ENCODE data around the gene GATA6. TPM values are rescaled to one million over a fixed set of nuclear protein-coding genes. Genes with fewer than 3 reads are reported as not detected.

GATA6 gene
- polyA plus RNA-seq, 3 donors: 11.4 to 30.5 (median 21.4) TPM

DNA sequence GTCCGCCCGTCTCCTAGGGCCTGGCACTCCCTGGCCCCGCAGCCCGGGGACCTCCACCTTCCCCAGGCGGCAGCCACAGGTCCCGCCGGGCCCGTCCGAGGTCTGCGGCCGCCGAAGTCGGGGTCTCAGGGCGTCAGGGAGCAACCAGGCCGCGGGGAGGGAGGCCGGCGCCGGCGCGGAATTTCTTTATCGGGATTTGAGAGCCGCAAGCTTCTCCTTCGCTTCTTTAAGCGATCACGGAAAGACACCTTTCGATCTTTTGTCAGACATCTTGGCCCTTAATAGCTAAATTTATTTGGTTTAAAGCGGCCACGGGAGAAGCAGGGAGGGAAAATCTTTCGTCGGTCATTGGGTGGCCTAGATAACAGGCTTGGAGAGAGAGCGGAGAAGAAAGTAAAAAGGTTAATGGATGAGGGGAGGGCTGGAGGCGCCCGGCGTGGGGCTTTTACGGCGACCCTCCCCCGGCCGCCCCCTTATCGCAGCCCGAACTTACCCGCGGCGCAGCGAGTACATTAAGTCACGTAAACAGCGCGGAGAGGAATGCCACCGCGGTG, 4.3 kb upstream of the GATA6 start:
- H3K27ac ChIP-seq (ENCODE audit: low read depth, low read length): no peak overlapping the region
- WGBS, 3 donors: 10 to 42% (median 21%) methylated on average over 41 to 50 of the region's 50 CpGs

DNA sequence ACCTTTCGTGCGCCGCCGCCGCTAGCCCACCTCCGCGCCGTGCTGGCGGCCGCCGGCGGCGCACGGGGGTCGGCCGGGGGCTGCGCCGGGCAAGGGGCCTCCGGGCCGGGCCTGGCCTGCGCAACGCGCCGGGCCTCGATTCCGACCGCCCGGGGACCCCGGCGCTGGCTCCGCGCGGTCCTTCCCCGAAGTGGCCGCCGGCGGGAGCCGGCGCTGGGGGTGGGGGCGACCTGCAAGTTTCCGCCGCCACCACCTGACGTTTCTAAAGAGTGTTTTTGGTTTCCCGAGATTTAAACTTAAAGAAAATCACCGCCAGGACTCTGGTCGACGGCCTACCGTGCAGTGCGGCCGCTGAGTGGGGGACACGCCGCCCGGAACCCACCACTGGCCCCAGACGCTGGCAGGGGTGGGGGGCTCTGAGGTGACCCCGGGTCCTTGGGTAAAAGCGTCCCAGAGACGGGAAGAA, 3.8 kb upstream of the GATA6 start:
- H3K27ac ChIP-seq (ENCODE audit: low read depth, low read length): no peak overlapping the region
- WGBS, 3 donors: 6 to 16% (median 11%) methylated on average over 45 to 57 of the region's 57 CpGs

DNA sequence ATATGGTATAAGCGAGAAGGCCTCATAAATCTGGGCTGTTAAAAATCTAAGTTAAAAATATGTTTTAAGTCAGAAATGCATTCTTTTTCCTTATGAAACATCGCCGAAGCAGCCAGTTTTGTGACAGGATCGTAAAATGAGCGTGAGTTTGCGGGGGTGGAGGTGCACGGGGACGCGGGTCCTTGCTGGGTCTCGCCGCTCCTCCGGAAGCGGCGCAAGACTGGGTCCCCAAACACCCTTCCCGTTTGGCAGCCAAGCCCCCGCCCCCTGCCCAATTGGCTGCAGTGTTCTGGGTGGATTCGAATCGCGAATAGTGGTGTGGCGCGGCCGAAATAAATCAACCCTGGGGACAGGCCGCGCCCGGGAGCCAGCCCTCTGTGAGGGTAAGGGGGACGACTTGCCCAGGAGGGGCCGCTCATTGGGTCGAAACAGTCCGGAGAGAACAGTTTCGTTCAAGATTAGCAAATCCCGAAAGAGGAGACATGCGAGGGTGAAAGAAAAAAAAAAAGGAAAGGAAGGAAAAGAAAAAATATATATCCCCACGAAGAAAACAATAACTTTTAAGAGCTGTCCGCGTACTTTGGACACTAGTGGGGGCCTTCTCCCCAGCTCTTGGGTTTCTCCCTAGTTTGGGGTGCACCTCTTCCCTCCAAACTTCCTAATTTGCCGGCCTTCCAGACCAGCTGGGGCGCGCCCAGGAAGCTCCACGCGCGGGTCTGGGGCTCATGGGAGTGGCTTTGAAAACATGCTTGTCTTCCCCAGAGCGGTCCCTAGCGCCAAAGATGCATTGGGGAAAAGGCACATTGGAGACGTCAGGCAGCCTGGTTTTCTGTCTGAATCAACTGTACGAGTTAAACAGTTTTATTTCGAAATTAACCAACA, 3.1 kb upstream of the GATA6 start:
- 8 to 13% (median 13%) methylated on average over 46 of the region's 46 CpGs for WGBS, 3 donors
- no peak overlapping the region for H3K27ac ChIP-seq (ENCODE audit: low read depth, low read length)

- no peak overlapping the region for H3K27ac ChIP-seq (ENCODE audit: low read depth, low read length)
- 8 to 20% (median 13%) methylated on average over 25 of the region's 25 CpGs for WGBS, 3 donors
Observed at GRCh38 chr18:22167091-22167470, 2.3 kb upstream of the GATA6 start.

- WGBS, 3 donors: 4 to 13% (median 11%) methylated on average over 34 of the region's 34 CpGs
- H3K27ac ChIP-seq (ENCODE audit: low read depth, low read length): no peak overlapping the region
Observed at GRCh38 chr18:22167471-22168241, 1.7 kb upstream of the GATA6 start.

DNA sequence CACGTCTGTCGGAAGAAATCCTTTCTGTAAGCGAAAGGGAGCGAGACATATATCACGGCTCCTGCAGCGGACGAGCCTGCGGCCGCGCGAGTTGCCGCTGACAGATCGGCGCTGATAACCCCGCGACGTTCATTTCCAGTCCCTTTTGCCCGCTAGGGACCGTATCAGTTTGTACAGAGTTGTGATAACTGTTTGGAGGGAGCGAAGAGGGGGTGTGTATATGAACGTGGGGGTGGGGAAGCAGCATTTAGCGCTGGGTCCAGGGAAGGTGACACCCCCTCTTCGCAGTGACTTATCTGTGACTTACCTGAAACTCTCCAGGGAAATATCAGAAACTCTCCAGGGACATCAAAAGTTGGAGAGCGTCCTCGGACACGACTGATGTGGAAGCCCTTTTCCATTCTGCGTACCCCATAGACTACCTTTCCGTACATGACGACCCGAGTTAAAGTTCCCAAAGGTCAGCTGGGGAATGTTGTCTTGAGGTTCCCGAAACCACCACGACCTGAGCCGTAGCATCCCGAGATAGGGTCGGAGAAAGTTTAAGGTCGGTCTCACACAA, 948 bp upstream of the GATA6 start:
- no peak overlapping the region for H3K27ac ChIP-seq (ENCODE audit: low read depth, low read length)
- WGBS, 3 donors: 1 to 5% (median 4%) methylated on average over 36 of the region's 36 CpGs

- H3K27ac ChIP-seq (ENCODE audit: low read depth, low read length): peak overlapping the region; percentile 90
- 0 to 1% (median 0%) methylated on average over 48 to 49 of the region's 49 CpGs for WGBS, 3 donors
Observed at GRCh38 chr18:22169889-22170420, 566 bp downstream of the GATA6 start.

GRCh38 chr18:22170421-22171257, 1.2 kb downstream of the GATA6 start:
- peak overlapping the region; percentile 90 for H3K27ac ChIP-seq (ENCODE audit: low read depth, low read length)
- 0 to 1% (median 0%) methylated on average over 66 of the region's 66 CpGs for WGBS, 3 donors

GRCh38 chr18:22171258-22172119, 2.1 kb downstream of the GATA6 start:
- H3K27ac ChIP-seq (ENCODE audit: low read depth, low read length): no peak overlapping the region
- 6 to 13% (median 6%) methylated on average over 92 to 120 of the region's 120 CpGs for WGBS, 3 donors

DNA sequence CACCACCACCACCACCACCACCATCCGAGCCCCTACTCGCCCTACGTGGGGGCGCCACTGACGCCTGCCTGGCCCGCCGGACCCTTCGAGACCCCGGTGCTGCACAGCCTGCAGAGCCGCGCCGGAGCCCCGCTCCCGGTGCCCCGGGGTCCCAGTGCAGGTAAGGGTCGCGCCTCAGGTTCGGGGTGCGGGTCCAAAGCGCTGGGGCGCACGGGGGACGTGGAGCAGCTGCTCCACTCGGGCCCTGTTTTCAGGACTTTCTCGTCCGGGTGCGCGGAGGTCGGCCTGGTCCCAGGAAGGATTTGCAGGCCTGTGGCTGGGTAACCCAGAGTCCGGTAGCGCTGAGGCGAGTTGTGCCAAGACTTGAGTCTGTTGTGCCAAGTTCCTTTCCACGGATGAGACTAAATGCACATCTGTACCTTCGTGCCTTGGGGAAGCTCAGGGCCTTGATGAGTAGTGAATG, 2.8 kb downstream of the GATA6 start:
- WGBS, 3 donors: 19 to 42% (median 37%) methylated on average over 25 to 34 of the region's 34 CpGs
- no peak overlapping the region for H3K27ac ChIP-seq (ENCODE audit: low read depth, low read length)

GRCh38 chr18:22172594-22173049, 3.2 kb downstream of the GATA6 start:
- 19 to 62% (median 62%) methylated on average over 7 of the region's 7 CpGs for WGBS, 3 donors
- no peak overlapping the region for H3K27ac ChIP-seq (ENCODE audit: low read depth, low read length)

- WGBS, 3 donors: 16 to 71% (median 68%) methylated on average over 22 of the region's 22 CpGs
- H3K27ac ChIP-seq (ENCODE audit: low read depth, low read length): no peak overlapping the region
Observed at GRCh38 chr18:22173221-22173927, 4.0 kb downstream of the GATA6 start.

DNA sequence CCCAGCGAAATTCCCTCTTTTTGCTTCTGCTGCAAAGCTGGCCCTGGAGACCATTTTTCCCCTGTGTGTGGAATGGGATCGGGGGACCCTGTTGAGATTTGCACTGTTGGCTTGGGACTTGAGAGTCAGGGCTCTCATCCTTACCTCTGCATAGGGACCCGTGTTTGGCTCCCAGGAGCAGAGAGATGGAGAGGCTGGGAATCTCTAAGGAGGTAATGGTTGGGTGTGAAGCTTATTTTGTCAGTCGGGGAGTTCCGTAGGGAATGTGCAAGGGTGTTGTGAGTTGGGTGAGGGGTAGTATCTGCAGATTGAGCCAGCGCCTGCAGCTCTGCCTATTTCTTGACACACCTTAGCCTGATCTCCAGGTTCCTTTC, 4.5 kb downstream of the GATA6 start:
- no peak overlapping the region for H3K27ac ChIP-seq (ENCODE audit: low read depth, low read length)
- 16 to 64% (median 59%) methylated on average over 6 of the region's 6 CpGs for WGBS, 3 donors

- 17 to 45% (median 42%) methylated on average over 6 of the region's 6 CpGs for whole genome bisulfite sequencing, 3 donors
- H3K27ac ChIP-seq (ENCODE audit: low read depth, low read length): no peak overlapping the region
Observed at GRCh38 chr18:22174341-22175145, 5.2 kb downstream of the GATA6 start.

DNA sequence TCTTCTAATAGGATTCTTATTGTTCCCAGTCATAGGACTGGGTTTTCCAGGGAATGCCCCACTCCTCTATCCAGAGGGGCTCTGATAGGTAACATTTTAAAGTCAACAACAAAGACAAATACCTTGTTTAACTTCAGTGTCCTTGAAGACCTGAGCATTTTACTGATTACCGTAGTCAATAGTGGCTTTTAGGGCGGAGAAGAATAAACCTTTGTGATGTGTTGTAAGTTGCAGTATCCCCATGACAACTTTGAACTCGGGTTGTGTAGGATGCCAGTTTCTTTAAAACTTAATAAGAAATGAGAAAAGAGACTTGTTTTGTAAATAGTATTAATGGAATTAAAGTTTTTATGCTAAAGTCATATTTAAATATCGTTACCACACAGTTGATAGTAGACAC, 6.0 kb downstream of the GATA6 start:
- WGBS, 3 donors: 33 to 74% (median 73%) methylated on average over 4 of the region's 4 CpGs

More for the DNA sequence above, 6.0 kb downstream of the GATA6 start:
- no peak overlapping the region for H3K27ac ChIP-seq (ENCODE audit: low read depth, low read length)
